ENCODE data around the gene ARFRP1.

The ARFRP1 gene
- long read RNA-seq, transcript ARFRP1-214 (8 exons, 2,559 nt): minor isoform, 44 of 220 reads
- long read RNA-seq, transcript ARFRP1-208 (7 exons, 2,974 nt): minor isoform, 5 of 220 reads
- long read RNA-seq, transcript ARFRP1-212 (8 exons, 1,623 nt): minor isoform, 6 of 220 reads
- long read RNA-seq, transcript ARFRP1-202 (7 exons, 1,061 nt): major isoform, 54 of 220 reads
- long read RNA-seq, partial matches to known transcripts: 5 of 220 reads
- long read RNA-seq, other reads (novel, unspliced or antisense): 105 of 220 reads

GRCh38 chr20:63707558-63708300 lies at the start of gene ARFRP1, which contains the start of gene ZGPAT:
TSS of gene ARFRP1 (minus strand) at chr20:63707976. CDS start at chr20:63707091, 885 bp downstream.
TSS of gene ZGPAT (plus strand) at chr20:63708039. CDS start at chr20:63708581, 542 bp downstream.
- peak within 1 kb of the TSS; percentile 87 for H3K27ac ChIP-seq (replicated peaks)
- DNase-seq (ENCODE audit: low read depth in 1 of 2, low spot score in 1 of 2): peak; percentile 86 to 89
- peak within 1 kb of the TSS; percentile 93 for H3K4me3 ChIP-seq (replicated peaks; ENCODE audit: insufficient read depth, low read length)
- H3K27me3 ChIP-seq (ENCODE audit: insufficient read depth, poor library complexity, severe bottlenecking): no peaks in the 10 kb centered on the region
- TF ChIP-seq REST (IDR thresholded peaks at IDR 0.05; ENCODE audit: insufficient replicate concordance, low read depth) (no peak), GABPA (IDR thresholded peaks at IDR 0.05; ENCODE audit: low read depth) (peak; percentile 88), POLR2AphosphoS5 (IDR thresholded peaks at IDR 0.05; ENCODE audit: low read depth) (peak; percentile 55), SPI1 (IDR thresholded peaks at IDR 0.05; ENCODE audit: borderline replicate concordance, low read depth) (peak; percentile 91), CTCF (IDR thresholded peaks at IDR 0.05; ENCODE audit: insufficient read depth, low read length) (no peak)

- H3K27ac ChIP-seq (replicated peaks): no peak overlapping the region
- TF ChIP-seq CTCF (IDR thresholded peaks at IDR 0.05; ENCODE audit: insufficient read depth, low read length) (no peak), POLR2AphosphoS5 (IDR thresholded peaks at IDR 0.05; ENCODE audit: low read depth) (no peak), SPI1 (IDR thresholded peaks at IDR 0.05; ENCODE audit: borderline replicate concordance, low read depth) (no peak), REST (IDR thresholded peaks at IDR 0.05; ENCODE audit: insufficient replicate concordance, low read depth) (no peak), GABPA (IDR thresholded peaks at IDR 0.05; ENCODE audit: low read depth) (no peak)
- peaks cover 2% of the 10 kb centered on the region for H3K27me3 ChIP-seq (ENCODE audit: insufficient read depth, poor library complexity, severe bottlenecking)
- DNase-seq (ENCODE audit: low read depth in 1 of 2, low spot score in 1 of 2): peak in 1 of 2 experiments; percentile 25
- no peak overlapping the region for H3K4me3 ChIP-seq (replicated peaks; ENCODE audit: insufficient read depth, low read length)
These were observed 48.8 kb upstream of the ARFRP1 start for GRCh38 chr20:63756648-63756991.

- Histone ChIP-seq H3K27ac (replicated peaks) (no peak overlapping the region), H3K4me3 (replicated peaks; ENCODE audit: insufficient read depth, low read length) (no peak overlapping the region), H3K27me3 (ENCODE audit: insufficient read depth, poor library complexity, severe bottlenecking) (peaks cover 2% of the 10 kb centered on the region)
- TF ChIP-seq CTCF (IDR thresholded peaks at IDR 0.05; ENCODE audit: insufficient read depth, low read length) (no peak), REST (IDR thresholded peaks at IDR 0.05; ENCODE audit: insufficient replicate concordance, low read depth) (no peak), POLR2AphosphoS5 (IDR thresholded peaks at IDR 0.05; ENCODE audit: low read depth) (no peak), SPI1 (IDR thresholded peaks at IDR 0.05; ENCODE audit: borderline replicate concordance, low read depth) (no peak), GABPA (IDR thresholded peaks at IDR 0.05; ENCODE audit: low read depth) (no peak)
- DNase-seq (ENCODE audit: low read depth in 1 of 2, low spot score in 1 of 2): no peak
These were observed 48.3 kb upstream of the ARFRP1 start for GRCh38 chr20:63755933-63756647.

Data from HL-60 (cell line).